ENCODE results near the gene AZU1.
"Not testable (repeated sequence)": the region's sequence is repeated elsewhere in the genome, so short reads cannot be mapped to it uniquely, and the experiment has no call there.

The AZU1 gene

DNA sequence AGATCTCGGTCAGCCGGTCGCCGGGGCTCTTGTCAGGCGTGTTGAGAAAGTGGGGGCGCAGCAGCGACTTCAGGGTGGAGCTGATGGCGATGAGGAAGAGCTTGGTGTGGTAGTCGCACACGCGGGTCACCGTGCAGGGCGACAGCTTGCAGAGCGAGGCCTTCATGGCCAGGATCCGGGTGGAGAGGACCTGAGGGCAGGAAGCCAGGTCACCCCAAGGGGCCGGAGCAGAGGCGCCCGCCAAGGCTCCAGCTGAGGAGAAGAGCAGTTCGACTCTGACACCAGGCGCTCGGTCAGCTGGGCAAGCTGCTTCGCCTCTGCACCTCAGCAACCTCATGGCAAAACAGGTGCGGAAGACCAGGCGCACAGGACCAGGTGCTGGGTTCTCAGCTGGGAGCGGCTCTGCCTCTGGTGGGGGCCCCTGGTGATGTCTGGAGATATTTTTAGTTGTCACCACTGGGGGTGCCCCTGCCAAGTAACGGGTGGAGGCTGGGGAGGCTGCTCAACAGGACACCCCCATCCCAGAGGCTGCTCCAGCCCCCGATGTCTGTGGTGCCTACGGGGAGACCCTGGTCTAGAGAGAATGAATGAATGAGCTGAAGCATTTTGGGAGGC is 47.7 kb downstream of the AZU1 start:
- no peak for DNase-seq

DNA sequence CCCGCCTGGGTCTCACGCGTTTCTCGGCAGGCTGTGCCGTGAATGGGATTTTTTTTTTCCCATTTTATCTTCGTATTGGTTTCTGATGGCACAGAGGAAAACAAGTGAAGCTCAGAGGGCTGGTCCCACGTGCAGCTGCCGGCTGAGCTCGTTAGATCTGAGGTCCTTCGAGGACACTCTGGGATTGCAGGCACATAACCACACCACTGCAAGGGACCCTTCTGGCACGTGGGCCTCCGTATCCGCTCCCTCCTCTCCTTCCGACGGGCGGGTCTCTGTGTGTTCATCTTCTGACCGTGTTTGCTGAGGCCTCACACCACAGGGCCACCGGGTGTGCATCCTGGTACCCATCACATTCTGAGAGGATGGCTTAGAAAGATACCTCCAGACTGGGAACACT is 48.5 kb downstream of the AZU1 start:
- no peak for DNase-seq

DNA sequence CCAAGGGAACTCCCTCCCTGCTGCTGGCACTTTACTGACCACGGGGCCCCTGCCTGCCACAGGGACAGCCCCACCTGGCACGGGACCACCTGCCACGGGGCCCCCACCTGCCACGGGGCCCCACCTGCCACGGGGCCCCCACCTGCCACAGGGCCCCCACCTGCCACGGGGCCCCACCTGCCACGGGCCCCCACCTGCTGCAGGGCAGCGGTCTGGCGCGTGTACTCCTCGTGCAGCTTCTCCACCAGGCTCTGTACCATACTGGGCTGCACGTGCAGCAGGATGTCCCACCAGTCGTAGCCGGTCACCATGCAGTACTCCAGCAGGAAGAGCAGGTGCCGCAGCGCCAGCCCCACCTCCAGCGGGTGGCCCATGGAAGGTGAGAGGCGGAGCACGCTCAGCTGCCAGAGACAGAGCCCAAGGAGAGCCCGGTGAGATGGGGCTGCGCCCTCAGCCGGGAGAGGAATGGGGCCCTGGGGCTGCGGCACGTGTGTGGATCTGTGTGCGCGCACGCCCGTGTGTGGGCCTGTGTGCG is 49.2 kb downstream of the AZU1 start:
- no peak for DNase-seq

DNA sequence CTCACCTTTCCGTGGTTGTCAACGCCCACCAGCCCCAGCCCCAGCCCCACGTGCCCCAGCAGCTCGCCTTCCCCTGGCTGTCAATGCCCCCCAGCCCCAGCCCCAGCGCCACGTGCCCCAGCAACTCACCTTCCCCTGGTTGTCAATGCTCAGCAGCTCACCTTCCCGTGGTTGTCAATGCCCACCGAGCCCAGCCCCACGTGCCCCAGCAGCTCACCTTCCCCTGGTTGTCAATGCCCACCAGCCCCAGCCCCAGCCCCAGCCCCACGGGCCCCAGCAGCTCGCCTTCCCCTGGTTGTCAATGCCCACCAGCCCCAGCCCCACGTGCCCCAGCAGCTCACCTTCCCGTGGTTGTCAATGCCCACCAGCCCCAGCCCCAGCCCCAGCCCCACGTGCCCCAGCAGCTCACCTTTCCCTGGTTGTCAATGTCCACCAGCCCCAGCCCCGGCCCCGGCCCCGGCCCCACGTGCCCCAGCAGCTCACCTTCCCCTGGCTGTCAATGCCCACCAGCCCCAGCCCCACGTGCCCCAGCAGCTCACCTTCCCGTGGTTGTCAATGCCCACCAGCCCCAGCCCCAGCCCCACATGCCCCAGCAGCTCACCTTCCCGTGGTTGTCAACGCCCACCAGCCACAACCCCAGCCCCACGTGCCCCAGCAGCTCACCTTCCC is 50.5 kb downstream of the AZU1 start:
- DNase-seq = not testable (repeated sequence)

DNA sequence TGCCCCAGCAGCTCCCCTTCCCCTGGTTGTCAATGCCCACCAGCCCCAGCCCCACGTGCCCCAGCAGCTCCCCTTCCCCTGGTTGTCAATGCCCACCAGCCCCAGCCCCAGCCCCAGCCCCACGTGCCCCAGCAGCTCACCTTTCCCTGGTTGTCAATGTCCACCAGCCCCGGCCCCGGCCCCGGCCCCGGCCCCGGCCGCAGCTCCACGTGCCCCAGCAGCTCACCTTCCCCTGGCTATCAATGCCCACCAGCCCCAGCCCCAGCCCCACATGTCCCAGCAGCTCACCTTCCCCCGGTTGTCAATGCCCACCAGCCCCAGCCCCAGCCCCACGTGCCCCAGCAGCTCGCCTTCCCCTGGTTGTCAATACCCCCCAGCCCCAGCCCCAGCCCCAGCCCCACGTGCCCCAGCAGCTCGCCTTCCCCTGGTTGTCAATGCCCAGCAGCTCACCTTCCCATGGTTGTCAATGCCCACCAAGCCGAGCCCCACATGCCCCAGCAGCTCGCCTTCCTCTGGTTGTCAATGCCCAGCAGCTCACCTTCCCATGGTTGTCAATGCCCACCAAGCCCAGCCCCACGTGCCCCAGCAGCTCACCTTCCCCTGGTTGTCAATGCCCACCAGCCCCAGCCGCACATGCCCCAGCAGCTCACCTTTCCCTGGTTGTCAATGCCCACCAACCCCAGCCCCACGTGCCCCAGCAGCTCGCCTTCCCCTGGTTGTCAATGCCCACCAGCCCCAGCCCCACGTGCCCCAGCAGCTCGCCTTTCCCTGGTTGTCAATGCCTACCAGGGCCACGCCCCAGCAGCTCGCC is 51.3 kb downstream of the AZU1 start:
- not testable (repeated sequence) for DNase-seq

DNA sequence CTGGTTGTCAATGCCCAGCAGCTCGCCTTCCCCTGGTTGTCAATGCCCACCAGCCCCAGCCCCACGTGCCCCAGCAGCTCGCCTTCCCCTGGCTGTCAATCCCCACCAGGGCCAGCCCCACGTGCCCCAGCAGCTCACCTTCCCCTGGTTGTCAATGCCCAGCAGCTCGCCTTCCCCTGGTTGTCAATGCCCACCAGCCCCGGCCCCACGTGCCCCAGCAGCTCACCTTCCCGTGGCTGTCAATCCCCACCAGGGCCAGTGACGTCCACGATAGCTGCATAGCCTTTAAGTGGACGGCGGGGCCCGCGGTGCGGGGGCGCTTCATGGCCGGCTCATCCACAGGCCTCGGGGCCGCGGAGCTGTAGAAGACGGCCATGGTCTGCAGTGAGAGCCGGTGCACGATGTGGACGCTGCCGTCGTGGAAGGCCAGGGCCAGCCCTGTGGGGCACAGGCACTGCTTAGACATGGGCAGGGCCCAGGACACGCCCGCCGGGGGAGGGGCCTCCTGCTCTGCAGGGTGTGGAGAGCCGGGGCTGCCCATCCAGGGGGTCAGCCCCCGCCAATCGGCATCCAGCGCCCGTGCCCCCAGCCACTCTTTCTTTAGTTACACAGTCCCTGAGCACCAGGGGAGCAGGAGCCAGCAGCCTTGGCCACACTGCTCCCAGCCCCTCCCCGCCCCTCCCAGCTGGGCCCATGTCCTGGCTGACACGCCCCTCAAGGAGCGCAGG is 52.2 kb downstream of the AZU1 start:
- DNase-seq = no peak
